Suprapubic skin (tissue), 4 donors: ENCODE measurements around the gene MGAM2. TPM values are rescaled to one million over a fixed set of nuclear protein-coding genes. Genes with fewer than 3 reads are reported as not detected.

Experiments used
- DNase-seq, 2 donors: peaks; one replicate each; pipeline ENCODE4 v3.0.0-alpha.2; 2019; ENCODE audit warnings: low spot score in 2 of 2
- H3K27ac ChIP-seq: fragments of 200-600 bp; sonication (generic); one replicate; pipeline ENCODE4 v1.5.1; 2019
- H3K27me3 ChIP-seq: fragments of 200-600 bp; sonication (generic); one replicate; pipeline ENCODE4 v1.5.1; 2019
- H3K36me3 ChIP-seq: fragments of 200-600 bp; sonication (generic); one replicate; pipeline ENCODE4 v1.5.1; 2019
- H3K4me1 ChIP-seq: fragments of 200-600 bp; sonication (generic); one replicate; pipeline ENCODE4 v1.5.1; 2019
- H3K4me3 ChIP-seq: fragments of 200-600 bp; sonication (generic); one replicate; pipeline ENCODE4 v1.5.1; 2019; ENCODE audit warnings: mild to moderate bottlenecking
- H3K9me3 ChIP-seq: fragments of 200-600 bp; sonication (generic); one replicate; pipeline ENCODE4 v1.5.1; 2019
- CTCF ChIP-seq, 2 donors: fragments of 200-600 bp in 1 of 2; fragments of 450-650 bp in 1 of 2; sonication (generic) in 1 of 2; IDR thresholded peaks; one replicate each; pipeline ENCODE4 v1.5.1; 2016 to 2019; ENCODE audit warnings: antibody characterized with exemption in 2 of 2, mild to moderate bottlenecking in 1 of 2, moderate library complexity in 1 of 2
- EP300 ChIP-seq: sonication (generic); formaldehyde crosslinking; IDR thresholded peaks from one replicate; pipeline ENCODE4 v1.6.1; 2017; ENCODE audit warnings: antibody characterized with exemption
- POLR2A ChIP-seq, 2 donors: fragments of 450-650 bp; IDR thresholded peaks; one replicate each; pipeline ENCODE4 v1.6.1; 2017; ENCODE audit warnings: antibody characterized with exemption in 2 of 2, mild to moderate bottlenecking in 2 of 2, moderate library complexity in 2 of 2
- POLR2AphosphoS5 ChIP-seq, 3 donors: sonication (generic); formaldehyde crosslinking; IDR thresholded peaks; one replicate each; pipeline ENCODE4 v1.6.1; 2017; ENCODE audit warnings: antibody characterized with exemption in 3 of 3
- WGBS: methylation state at CpG from one replicate; pipeline ENCODE4 v1.1.5; 2018; 5-methylcytosine and 5-hydroxymethylcytosine counted together
- total RNA-seq, 4 donors: library from RNA; depleted of rRNA; stranded (reverse); fragments of >200 nt; gene quantifications; one replicate each; pipeline ENCODE4 v1.1.0, GENCODE V29; 2016

Gene MGAM2
- total RNA-seq, 4 donors from 2014 or later, result 0.11 to 0.97 (median 0.47) TPM; not detected in 1

- H3K4me1 ChIP-seq, result no peaks in the 10 kb centered on the region
- DNase-seq, result no peak
- no peaks in the 10 kb centered on the region for H3K36me3 ChIP-seq
- H3K27me3 ChIP-seq, result no peaks in the 10 kb centered on the region
- H3K27ac ChIP-seq, result no peak overlapping the region
- no peaks in the 10 kb centered on the region for H3K9me3 ChIP-seq
- no peak for TF ChIP-seq POLR2AphosphoS5 (IDR thresholded peaks at IDR 0.05)
- TF ChIP-seq POLR2A (IDR thresholded peaks at IDR 0.05), result no peak
- no peak for TF ChIP-seq EP300
- no peak for TF ChIP-seq CTCF (IDR thresholded peaks at IDR 0.05)
- WGBS, result 91% methylated on average over 8 of the region's 8 CpGs
- H3K4me3 ChIP-seq, result no peak overlapping the region
These were observed 22.2 kb downstream of the MGAM2 start for GRCh38 chr7:142133731-142134148.

GRCh38 chr7:142134909-142135308 is 23.4 kb downstream of the MGAM2 start:
- no peak overlapping the region for H3K4me3 ChIP-seq
- H3K36me3 ChIP-seq, result no peaks in the 10 kb centered on the region
- no peak for TF ChIP-seq CTCF (IDR thresholded peaks at IDR 0.05)
- TF ChIP-seq EP300, result no peak
- TF ChIP-seq POLR2A (IDR thresholded peaks at IDR 0.05), result no peak
- TF ChIP-seq POLR2AphosphoS5 (IDR thresholded peaks at IDR 0.05), result no peak
- no peaks in the 10 kb centered on the region for H3K27me3 ChIP-seq
- 77% methylated on average over 3 of the region's 3 CpGs for WGBS
- H3K27ac ChIP-seq, result no peak overlapping the region
- H3K4me1 ChIP-seq, result no peaks in the 10 kb centered on the region
- no peaks in the 10 kb centered on the region for H3K9me3 ChIP-seq
- DNase-seq, result no peak

GRCh38 chr7:142138996-142139395 is 27.5 kb downstream of the MGAM2 start:
- Histone ChIP-seq H3K27ac (no peak overlapping the region), H3K4me3 (no peak overlapping the region), H3K27me3 (no peaks in the 10 kb centered on the region), H3K4me1 (no peaks in the 10 kb centered on the region), H3K9me3 (no peaks in the 10 kb centered on the region), H3K36me3 (no peaks in the 10 kb centered on the region)
- no peak for DNase-seq
- 94% methylated on average over 2 of the region's 2 CpGs for WGBS
- TF ChIP-seq CTCF (IDR thresholded peaks at IDR 0.05) (no peak), POLR2AphosphoS5 (IDR thresholded peaks at IDR 0.05) (no peak), POLR2A (IDR thresholded peaks at IDR 0.05) (no peak), EP300 (no peak)

- TF ChIP-seq POLR2A (IDR thresholded peaks at IDR 0.05) (no peak), EP300 (no peak), CTCF (IDR thresholded peaks at IDR 0.05) (no peak), POLR2AphosphoS5 (IDR thresholded peaks at IDR 0.05) (no peak)
- Histone ChIP-seq H3K36me3 (no peaks in the 10 kb centered on the region), H3K27me3 (no peaks in the 10 kb centered on the region), H3K4me1 (no peaks in the 10 kb centered on the region), H3K9me3 (no peaks in the 10 kb centered on the region), H3K4me3 (no peak overlapping the region), H3K27ac (no peak overlapping the region)
- WGBS, result 76% methylated on average over 6 of the region's 6 CpGs
- DNase-seq, result no peak
These were observed 28.3 kb downstream of the MGAM2 start for GRCh38 chr7:142139597-142140400.

GRCh38 chr7:142140401-142140959 is 29.0 kb downstream of the MGAM2 start:
- 82% methylated on average over 2 of the region's 2 CpGs for WGBS
- Histone ChIP-seq H3K9me3 (no peaks in the 10 kb centered on the region), H3K36me3 (no peaks in the 10 kb centered on the region), H3K4me1 (no peaks in the 10 kb centered on the region), H3K4me3 (no peak overlapping the region), H3K27ac (no peak overlapping the region), H3K27me3 (no peaks in the 10 kb centered on the region)
- TF ChIP-seq POLR2A (IDR thresholded peaks at IDR 0.05), result no peak
- TF ChIP-seq EP300, result no peak
- TF ChIP-seq POLR2AphosphoS5 (IDR thresholded peaks at IDR 0.05), result no peak
- TF ChIP-seq CTCF (IDR thresholded peaks at IDR 0.05), result no peak
- no peak for DNase-seq
